H1 (cell line): ENCODE data around the gene CCIN. TPM values are rescaled to one million over a fixed set of nuclear protein-coding genes. Genes with fewer than 3 reads are reported as not detected.
A peak's percentile ranks its signal among the peaks of the same experiment; 100 is the strongest.

Experiments used
- CTCF ChIA-PET: fragments of 300-600 bp; sonication (Branson Sonifier 250); formaldehyde crosslinking; loops from one replicate; lab custom pipeline; 2021; ENCODE audit not compliant: partially characterized antibody; lab: Charles Lee
- POLR2A ChIA-PET: fragments of 300-600 bp; sonication (Branson Sonifier 250); formaldehyde crosslinking; loops from one replicate; lab custom pipeline; 2021; ENCODE audit warnings: inconsistent platforms; ENCODE audit not compliant: partially characterized antibody; lab: Charles Lee
- DNase-seq, 2 experiments: peaks; one replicate each; pipeline versions ENCODE4 v3.0.0 to v3.0.0-alpha.2; 2010 to 2022; ENCODE audit warnings: low spot score in 2 of 2, low read depth in 1 of 2, mixed read lengths in 1 of 2
- FAIRE-seq: peaks from 2 replicates; lab custom pipeline; 2011; peaks lifted over from hg19 to GRCh38; lab: Jason Lieb, UNC
- H2AFZ ChIP-seq: 2 replicates; pipeline ENCODE4 v1.8.1; 2012; ENCODE audit warnings: low read length, inconsistent platforms
- H2AK5ac ChIP-seq: 2 replicates; pipeline ENCODE4 v1.6.1; 2013; ENCODE audit warnings: low read depth, low read length
- H2BK120ac ChIP-seq: replicated peaks from 2 replicates; pipeline ENCODE3; 2013; ENCODE audit warnings: low read depth, low read length, inconsistent platforms
- H2BK12ac ChIP-seq: 2 replicates; pipeline ENCODE4 v1.6.1; 2013; ENCODE audit warnings: low read depth, low read length
- H2BK15ac ChIP-seq: 2 replicates; pipeline ENCODE4 v1.6.1; 2013; ENCODE audit warnings: low read length
- H2BK20ac ChIP-seq: 2 replicates; pipeline ENCODE4 v1.6.1; 2013; ENCODE audit warnings: low read length
- H2BK5ac ChIP-seq: 2 replicates; pipeline ENCODE4 v1.6.1; 2013; ENCODE audit warnings: low read depth, low read length
- H3K14ac ChIP-seq: 2 replicates; pipeline ENCODE4 v1.6.1; 2013; ENCODE audit warnings: inconsistent platforms; ENCODE audit not compliant: insufficient read length
- H3K18ac ChIP-seq: 2 replicates; pipeline ENCODE4 v1.6.1; 2013; ENCODE audit warnings: low read length; ENCODE audit errors: extremely low read depth
- H3K23ac ChIP-seq: 2 replicates; pipeline ENCODE4 v1.6.1; 2013; ENCODE audit warnings: inconsistent platforms; ENCODE audit not compliant: insufficient read length
- H3K23me2 ChIP-seq: 2 replicates; pipeline ENCODE4 v1.6.1; 2013; ENCODE audit warnings: low read depth, low read length
- H3K27ac ChIP-seq: 2 replicates; pipeline ENCODE4 v1.6.1; 2011; ENCODE audit warnings: low read depth, low read length, inconsistent platforms
- H3K27me3 ChIP-seq, 4 experiments: replicated peaks in 1 of 4; 1 replicate in 1 of 4; 2 replicates in 3 of 4; pipeline versions ENCODE4 v1.6.1 to v1.8.1; 2011 to 2013; ENCODE audit warnings: low read length in 3 of 4, mild to moderate bottlenecking in 3 of 4, inconsistent platforms in 2 of 4, mixed read lengths in 2 of 4, moderate library complexity in 1 of 4; ENCODE audit not compliant: control insufficient read depth in 3 of 4, insufficient read depth in 3 of 4; ENCODE audit errors: extremely low read depth in 1 of 4
- H3K36me3 ChIP-seq, 4 experiments: 2 replicates each; pipeline versions ENCODE4 v1.6.1 to v1.8.1; 2011 to 2013; ENCODE audit warnings: mild to moderate bottlenecking in 4 of 4, low read length in 3 of 4, moderate library complexity in 2 of 4, control low read depth in 1 of 4, inconsistent platforms in 1 of 4; ENCODE audit not compliant: insufficient read depth in 4 of 4, control insufficient read depth in 2 of 4
- H3K4ac ChIP-seq: replicated peaks from 2 replicates; pipeline ENCODE3; 2013; ENCODE audit warnings: low read length, low read depth, mixed read lengths, inconsistent platforms; ENCODE audit not compliant: insufficient read length
- H3K4me1 ChIP-seq, 4 experiments: replicated peaks in 1 of 4; 1 replicate in 1 of 4; 2 replicates in 3 of 4; pipeline versions ENCODE4 v1.6.1 to v1.8.1; 2011 to 2013; ENCODE audit warnings: low read length in 3 of 4, inconsistent platforms in 2 of 4, mixed read lengths in 1 of 4; ENCODE audit not compliant: insufficient read depth in 4 of 4, control insufficient read depth in 3 of 4
- H3K4me2 ChIP-seq, 2 experiments: 2 replicates each; pipeline versions ENCODE4 v1.6.1 to v1.8.1; 2011 to 2013; ENCODE audit warnings: low read depth in 2 of 2, low read length in 2 of 2, control low read depth in 1 of 2, inconsistent platforms in 1 of 2, mild to moderate bottlenecking in 1 of 2; ENCODE audit not compliant: insufficient read depth in 1 of 2
- H3K4me3 ChIP-seq, 4 experiments: fragments of 200-600, 300-600 bp in 1 of 4; sonication (generic), shearing (Covaris generic), sonication (Bioruptor Twin) in 1 of 4; 2 replicates each; pipeline versions ENCODE4 v1.5.1 to v1.8.1; 2011 to 2016; ENCODE audit warnings: low read length in 4 of 4, low read depth in 3 of 4, control low read depth in 2 of 4, inconsistent platforms in 2 of 4, mild to moderate bottlenecking in 2 of 4, mixed read lengths in 1 of 4, moderate library complexity in 1 of 4; ENCODE audit not compliant: insufficient read depth in 2 of 4; ENCODE audit errors: extremely low read depth in 1 of 4
- H3K56ac ChIP-seq: replicated peaks from 2 replicates; pipeline ENCODE3; 2013; ENCODE audit warnings: low read depth, mild to moderate bottlenecking, mixed read lengths, low read length, inconsistent platforms; ENCODE audit not compliant: insufficient read length
- H3K79me1 ChIP-seq: 2 replicates; pipeline ENCODE4 v1.6.1; 2013; ENCODE audit warnings: low read depth, low read length, control low read depth
- H3K79me2 ChIP-seq, 2 experiments: 2 replicates each; pipeline versions ENCODE4 v1.6.1 to v1.8.1; 2012 to 2013; ENCODE audit warnings: low read length in 2 of 2, mild to moderate bottlenecking in 2 of 2, inconsistent platforms in 1 of 2; ENCODE audit not compliant: insufficient read depth in 2 of 2, control insufficient read depth in 1 of 2
- H3K9ac ChIP-seq, 4 experiments: replicated peaks in 1 of 4; 1 replicate in 1 of 4; 2 replicates in 3 of 4; pipeline versions ENCODE4 v1.6.1 to v1.8.1; 2011 to 2013; ENCODE audit warnings: low read depth in 3 of 4, low read length in 3 of 4, control low read depth in 2 of 4, mild to moderate bottlenecking in 2 of 4, moderate library complexity in 2 of 4, inconsistent platforms in 1 of 4; ENCODE audit errors: extremely low read depth in 1 of 4
- H3K9me3 ChIP-seq, 2 experiments: 2 replicates each; pipeline versions ENCODE4 v1.6.1 to v1.8.1; 2012 to 2013; ENCODE audit warnings: mild to moderate bottlenecking in 2 of 2, moderate library complexity in 2 of 2, control low read depth in 1 of 2, inconsistent platforms in 1 of 2, low read depth in 1 of 2, low read length in 1 of 2, mixed read lengths in 1 of 2; ENCODE audit not compliant: insufficient read depth in 2 of 2
- H4K20me1 ChIP-seq, 2 experiments: replicated peaks in 1 of 2; 2 replicates each; pipeline versions ENCODE3 to v1.8.1; 2011 to 2013; ENCODE audit warnings: inconsistent platforms in 2 of 2, low read length in 2 of 2, mild to moderate bottlenecking in 1 of 2; ENCODE audit not compliant: insufficient read depth in 2 of 2, control insufficient read depth in 1 of 2
- H4K5ac ChIP-seq: 2 replicates; pipeline ENCODE4 v1.6.1; 2013; ENCODE audit warnings: low read length, low read depth, mixed read lengths, inconsistent platforms; ENCODE audit not compliant: insufficient read length
- H4K8ac ChIP-seq: 2 replicates; pipeline ENCODE4 v1.8.0; 2013; ENCODE audit warnings: mild to moderate bottlenecking, moderate library complexity, low read length, inconsistent platforms; ENCODE audit not compliant: insufficient read depth; ENCODE audit errors: extremely low read depth
- H4K91ac ChIP-seq: replicated peaks from 2 replicates; pipeline ENCODE3; 2013; ENCODE audit warnings: low read length, mixed read lengths, inconsistent platforms; ENCODE audit not compliant: insufficient read length
- BRCA1 ChIP-seq: IDR thresholded peaks from 2 replicates; pipeline ENCODE4 v1.6.1; 2012; ENCODE audit warnings: low read depth, low read length, improper control_type of control experiment
- HDAC2 ChIP-seq, 2 experiments: fragments of 300-600 bp in 1 of 2; sonication (generic) in 1 of 2; IDR thresholded peaks; 2 replicates each; pipeline ENCODE4 v1.6.1; 2011 to 2012; ENCODE audit warnings: low read depth in 2 of 2, low read length in 2 of 2, mild to moderate bottlenecking in 2 of 2, moderate library complexity in 2 of 2, borderline replicate concordance in 1 of 2, inconsistent platforms in 1 of 2
- HDAC6 ChIP-seq: IDR thresholded peaks from one replicate; pipeline ENCODE4 v1.7.1; 2012; ENCODE audit warnings: low read depth, mild to moderate bottlenecking, inconsistent platforms, low read length, moderate library complexity
- MAFK ChIP-seq: IDR thresholded peaks from 2 replicates; pipeline ENCODE4 v1.6.1; 2012; ENCODE audit warnings: low read depth, mild to moderate bottlenecking, improper control_type of control experiment, low read length
- RNF2 ChIP-seq: fragments of 200-900, 300-1000 bp; sonication (generic); IDR thresholded peaks from 2 replicates; pipeline ENCODE4 v1.7.1; 2016; ENCODE audit warnings: borderline replicate concordance, low read depth, mild to moderate bottlenecking, antibody characterized with exemption, low read length; ENCODE audit not compliant: poor library complexity, severe bottlenecking; ENCODE audit errors: missing control alignments
- RXRA ChIP-seq: IDR thresholded peaks from 2 replicates; pipeline ENCODE4 v1.6.1; 2011; ENCODE audit warnings: low read depth, mild to moderate bottlenecking, low read length, moderate library complexity; ENCODE audit not compliant: insufficient read depth
- SP4 ChIP-seq: IDR thresholded peaks from 2 replicates; pipeline ENCODE4 v1.6.1; 2012; ENCODE audit warnings: low read length, inconsistent platforms
- YY1 ChIP-seq: IDR thresholded peaks from 2 replicates; pipeline ENCODE4 v1.6.1; 2011; ENCODE audit warnings: low read depth, mild to moderate bottlenecking, low read length
- WGBS, 2 experiments: shearing (Covaris generic) in 1 of 2; methylation state at CpG; one replicate each; pipeline versions ENCODE4 v1.1.6 to v1.1.7; 2013 to 2015; ENCODE audit warnings: low lambda C conversion rate in 2 of 2, mixed read lengths in 2 of 2, inconsistent platforms in 1 of 2, low coverage in 1 of 2, missing lambda C conversion rate in 1 of 2; ENCODE audit not compliant: insufficient replicate concordance in 2 of 2, insufficient coverage in 1 of 2, insufficient read length in 1 of 2; ENCODE audit errors: extremely low coverage in 1 of 2, missing lambda C conversion rate in 1 of 2; 5-methylcytosine and 5-hydroxymethylcytosine counted together
- polyA plus RNA-seq, 7 experiments: library from polyadenylated mRNA; depleted of rRNA in 3 of 7; stranded (reverse) in 5 of 7; unstranded in 2 of 7; fragments of >200 nt in 5 of 7; fragments of 200-250 nt in 2 of 7; gene quantifications; 1 replicate in 5 of 7; 2 replicates in 1 of 7; 4 replicates in 1 of 7; pipeline versions ENCODE4 v1.2.1 to v1.2.3, GENCODE V29; 2011 to 2013; ENCODE audit warnings: missing spikeins in 2 of 7, mixed read lengths in 2 of 7
- total RNA-seq: library from RNA; stranded (reverse); fragmentation: NEBNext Ultra II Directional; extraction: Animal tissue kit (Norgen Biotek cat#: 25700); gene quantifications from 2 replicates; pipeline ENCODE4 v1.2.1, GENCODE V29; 2021

The CCIN gene
- total and polyA plus RNA-seq, 2 of the 8 experiments (the other 6 are each of a cell fraction or from before 2014, with no cell fraction given), result 0.19 to 0.21 TPM

- Histone ChIP-seq H2AK5ac (no peak overlapping the region), H2BK12ac (no peak overlapping the region), H3K9me3 (peaks cover 0 to 1% of the 10 kb centered on the region in 2 experiments; a peak in 1 of 4 replicates), H3K23ac (no peak overlapping the region), H2BK120ac (no peak overlapping the region), H3K79me1 (no peaks in the 10 kb centered on the region), H4K91ac (no peak overlapping the region), H3K4me3 (no peak overlapping the region), H3K27ac (no peak overlapping the region), H3K4me2 (no peak overlapping the region), H3K9ac (no peak overlapping the region), H3K4me1 (peaks cover 0 to 12% (median 4%) of the 10 kb centered on the region in 4 experiments; a peak in 6 of 7 replicates), H4K20me1 (peaks cover 3 to 6% of the 10 kb centered on the region in 2 experiments), H3K4ac (no peak overlapping the region), H2BK20ac (no peak overlapping the region), H3K23me2 (peaks cover 16% of the 10 kb centered on the region), H2BK5ac (no peak overlapping the region), H4K5ac (no peak overlapping the region), H2AFZ (no peak overlapping the region), H3K27me3 (peaks cover 18 to 42% (median 35%) of the 10 kb centered on the region in 4 experiments), H2BK15ac (no peak overlapping the region), H3K18ac (no peak overlapping the region), H3K36me3 (no peaks in the 10 kb centered on the region; a peak in 1 of 8 replicates), H3K14ac (no peak overlapping the region), H3K79me2 (no peaks in the 10 kb centered on the region), H4K8ac (no peak overlapping the region), H3K56ac (no peak overlapping the region)
- 89% methylated on average over 11 of the region's 11 CpGs; no CpG with 5 or more reads in 1 of the 2 experiments for WGBS, 2 experiments
- ChIA-PET POLR2A (interaction anchor here (1.2 kb wide), 1 partner anchor 23 kb away, joined by 3 read pairs; no protein-coding TSS in a partner anchor), CTCF (interaction anchor here (0.6 to 6.7 kb wide), 14 partner anchors 10 to 589 kb away, joined by 3 to 58 read pairs (median 6); partner anchors contain the start of genes CCIN and CLTA)
- FAIRE-seq (no peak), DNase-seq (no peak)
- TF ChIP-seq SP4 (no peak), YY1 (0 out of 2 replicates have a peak, but pooled peaks have one; percentile 10), HDAC2 (IDR thresholded peaks at IDR 0.05; ENCODE audit: borderline replicate concordance in 1 of 2, low read depth in 2 of 2, low read length in 2 of 2) (no peak), BRCA1 (no peak), MAFK (no peak), HDAC6 (no peak), RXRA (no peak), RNF2 (no peak)
Measured at GRCh38 chr9:36140086-36141084, 28.8 kb upstream of the CCIN start.
